A549 (cell line): ENCODE data around the gene SKIDA1. TPM values are rescaled to one million over a fixed set of nuclear protein-coding genes. Genes with fewer than 3 reads are reported as not detected.

ENCODE experiments used
- ATAC-seq, 2 experiments: fragments of 200-7000 bp in 1 of 2; fragments of >200 bp in 1 of 2; cut with Nextera tagmentation in 1 of 2; cut with Tn5 transposase in 1 of 2; 3 replicates each; pipeline versions ENCODE4 v1.8.0 to v1.9.1; 2018 to 2020; ENCODE audit warnings: mild to moderate bottlenecking in 1 of 2, moderate library complexity in 1 of 2
- CTCF ChIA-PET: fragments of 300-600 bp; sonication (Branson Sonifier 250); formaldehyde crosslinking; extraction: SDS; loops from one replicate; lab custom pipeline; 2021; ENCODE audit warnings: antibody characterized with exemption, inconsistent platforms; lab: Yijun Ruan, JAX
- POLR2A ChIA-PET: fragments of 350-600 bp; formaldehyde crosslinking; extraction: SDS; loops from one replicate; lab custom pipeline; 2021; ENCODE audit warnings: antibody characterized with exemption, inconsistent platforms; lab: Yijun Ruan, JAX
- DNase-seq, 2 experiments: peaks; one replicate each; pipeline versions ENCODE4 v3.0.0 to v3.0.0-alpha.2; 2011 to 2016; ENCODE audit warnings: low read depth in 1 of 2, low spot score in 1 of 2
- FAIRE-seq: peaks from 2 replicates; lab custom pipeline; 2011; peaks lifted over from hg19 to GRCh38; lab: Jason Lieb, UNC
- H3K27ac ChIP-seq, 2 experiments: fragments of >200 bp; sonication (Bioruptor Twin); formaldehyde crosslinking; 3 replicates each; pipeline ENCODE4 v1.5.1; 2016 to 2017
- H3K4me1 ChIP-seq: fragments of >200 bp; sonication (Bioruptor Twin); formaldehyde crosslinking; 3 replicates; pipeline ENCODE4 v1.6.1; 2016
- H3K4me2 ChIP-seq: fragments of >200 bp; sonication (Bioruptor Twin); formaldehyde crosslinking; 3 replicates; pipeline ENCODE4 v1.6.1; 2016
- H3K4me3 ChIP-seq: fragments of >200 bp; sonication (Bioruptor Twin); formaldehyde crosslinking; 3 replicates; pipeline ENCODE4 v1.5.1; 2016
- H3K9me3 ChIP-seq: fragments of >200 bp; sonication (Bioruptor Twin); formaldehyde crosslinking; 3 replicates; pipeline ENCODE4 v1.6.1; 2016
- BHLHE40 ChIP-seq: IDR thresholded peaks from 2 replicates; pipeline ENCODE4 v1.6.1; 2012; ENCODE audit warnings: low read depth, low read length, inconsistent platforms
- CEBPB ChIP-seq, 2 experiments: fragments of >200 bp in 1 of 2; sonication (Bioruptor Twin) in 1 of 2; formaldehyde crosslinking in 1 of 2; IDR thresholded peaks; 2 replicates each; pipeline ENCODE4 v1.6.1; 2012 to 2016
- CHD2 ChIP-seq: fragments of 150-350 bp; IDR thresholded peaks from 2 replicates; pipeline ENCODE4 v1.6.1; 2014; ENCODE audit warnings: low read length; ENCODE audit not compliant: partially characterized antibody
- CHD4 ChIP-seq: fragments of 200-600 bp; sonication (generic); IDR thresholded peaks from 2 replicates; pipeline ENCODE4 v1.6.1; 2016; ENCODE audit warnings: antibody characterized with exemption, mild to moderate bottlenecking, borderline replicate concordance
- EHMT2 ChIP-seq: fragments of 200-600 bp; sonication (generic); IDR thresholded peaks from 2 replicates; pipeline ENCODE4 v1.6.1; 2016; ENCODE audit warnings: antibody characterized with exemption, low read depth, mild to moderate bottlenecking, moderate library complexity
- GATA3 ChIP-seq: IDR thresholded peaks from 2 replicates; pipeline ENCODE4 v1.6.1; 2012; ENCODE audit warnings: borderline replicate concordance
- KDM1A ChIP-seq: fragments of 200-600 bp; sonication (generic); IDR thresholded peaks from 2 replicates; pipeline ENCODE4 v1.6.1; 2016; ENCODE audit warnings: low read depth, mild to moderate bottlenecking
- MYC ChIP-seq: IDR thresholded peaks from 2 replicates; pipeline ENCODE4 v1.6.1; 2012; ENCODE audit warnings: mild to moderate bottlenecking, inconsistent platforms, low read length, improper control_type of control experiment, borderline replicate concordance
- REST ChIP-seq: fragments of 200-600 bp; sonication (generic); IDR thresholded peaks from 2 replicates; pipeline ENCODE4 v1.6.1; 2016; ENCODE audit warnings: antibody characterized with exemption, mild to moderate bottlenecking, moderate library complexity
- ZC3H11A ChIP-seq: fragments of 450-650 bp; IDR thresholded peaks from 2 replicates; pipeline ENCODE4 v1.6.1; 2014; ENCODE audit warnings: antibody characterized with exemption, mild to moderate bottlenecking
- WGBS: methylation state at CpG from one replicate; pipeline ENCODE4 v1.1.6; 2017; ENCODE audit errors: missing lambda C conversion rate; 5-methylcytosine and 5-hydroxymethylcytosine counted together
- polyA plus RNA-seq, 4 experiments: library from polyadenylated mRNA; depleted of rRNA in 3 of 4; stranded (reverse); fragments of >200 nt; fragmentation: RNase III in 1 of 4; extraction: RNeasy Plus Mini Kit Qiagen cat#74134 plus additional on column Dnase treatment in 1 of 4; gene quantifications; 2 replicates in 3 of 4; 3 replicates in 1 of 4; pipeline ENCODE4 v1.2.3, GENCODE V29; 2011 to 2017
- TF ChIP-seq, protein P1 (sequence below): fragments of >200 bp; sonication (Bioruptor Twin); formaldehyde crosslinking; IDR thresholded peaks from 3 replicates; pipeline ENCODE4 v1.5.1; 2016

The SKIDA1 gene
- polyA plus RNA-seq, 2 of the 4 experiments (the other 2 are of a cell fraction), result 1.0 to 4.1 TPM

GRCh38 chr10:21520949-21521348, 4.5 kb downstream of the SKIDA1 start:
- H3K4me1 ChIP-seq, result peaks cover 41% of the 10 kb centered on the region
- FAIRE-seq (no peak), ATAC-seq (no peak), DNase-seq (no peak)
- WGBS, result 80% methylated on average over 8 of the region's 8 CpGs
- no peak overlapping the region for H3K4me3 ChIP-seq
- H3K9me3 ChIP-seq, result no peaks in the 10 kb centered on the region
- ChIA-PET POLR2A (no interaction called here), CTCF (interaction anchor here (0.5 to 3.5 kb wide), 3 partner anchors 10 to 211 kb away, joined by 3 to 20 read pairs (median 4); no protein-coding TSS in a partner anchor)
- H3K27ac ChIP-seq, result peak overlapping the region in 1 of 2 experiments; percentile 8; a peak in 1 of 6 replicates
- no peak overlapping the region; the same call in 2 of the 3 replicates for H3K4me2 ChIP-seq
- TF ChIP-seq CEBPB (IDR thresholded peaks at IDR 0.05), result no peak
- no peak for TF ChIP-seq KDM1A

- POLR2A ChIA-PET, result interaction anchor here (0.5 kb wide), 1 partner anchor 242 kb away, joined by 3 read pairs; no protein-coding TSS in a partner anchor
- Histone ChIP-seq H3K4me2 (peak overlapping the region; percentile 92), H3K4me3 (peak overlapping the region; percentile 27; the same call in 1 of the 3 replicates), H3K27ac (peak overlapping the region; percentile 32 to 94; a peak in 4 of 6 replicates), H3K4me1 (peaks cover 45% of the 10 kb centered on the region), H3K9me3 (no peaks in the 10 kb centered on the region)
- FAIRE-seq (no peak), DNase-seq (no peak), ATAC-seq (no peak)
- CTCF ChIA-PET, result interaction anchor here (0.5 to 3.5 kb wide), 7 partner anchors 10 to 345 kb away, joined by 3 to 20 read pairs (median 3); no protein-coding TSS in a partner anchor
- no peak for TF ChIP-seq EHMT2
- TF ChIP-seq MYC, result no peak
- TF ChIP-seq CHD4, result no peak
- TF ChIP-seq GATA3, result no peak
- no peak for TF ChIP-seq BHLHE40
Measured at GRCh38 chr10:21520509-21520908, 5.0 kb downstream of the SKIDA1 start.

- ATAC-seq, result no peak
- H3K4me3 ChIP-seq, result peak overlapping the region; percentile 27; the same call in 2 of the 3 replicates
- peak overlapping the region; percentile 32 to 94; a peak in 5 of 6 replicates for H3K27ac ChIP-seq
- DNase-seq, result peak in 1 of 2 experiments; percentile 33
- no peaks in the 10 kb centered on the region for H3K9me3 ChIP-seq
- H3K4me1 ChIP-seq, result peaks cover 50% of the 10 kb centered on the region
- POLR2A ChIA-PET, result interaction anchor here (0.5 kb wide), 1 partner anchor 241 kb away, joined by 3 read pairs; no protein-coding TSS in a partner anchor
- CTCF ChIA-PET, result interaction anchor here (0.6 to 3.5 kb wide), 6 partner anchors 20 to 344 kb away, joined by 3 to 20 read pairs (median 4); no protein-coding TSS in a partner anchor
- FAIRE-seq, result no peak
- 0 out of 2 replicates have a peak, but pooled peaks have one; percentile 5 for TF ChIP-seq ZC3H11A
- TF ChIP-seq REST, result peak; percentile 65; the same call in 1 of the 2 replicates
- TF ChIP-seq CHD2, result peak; percentile 64
- TF ChIP-seq, protein P1, sequence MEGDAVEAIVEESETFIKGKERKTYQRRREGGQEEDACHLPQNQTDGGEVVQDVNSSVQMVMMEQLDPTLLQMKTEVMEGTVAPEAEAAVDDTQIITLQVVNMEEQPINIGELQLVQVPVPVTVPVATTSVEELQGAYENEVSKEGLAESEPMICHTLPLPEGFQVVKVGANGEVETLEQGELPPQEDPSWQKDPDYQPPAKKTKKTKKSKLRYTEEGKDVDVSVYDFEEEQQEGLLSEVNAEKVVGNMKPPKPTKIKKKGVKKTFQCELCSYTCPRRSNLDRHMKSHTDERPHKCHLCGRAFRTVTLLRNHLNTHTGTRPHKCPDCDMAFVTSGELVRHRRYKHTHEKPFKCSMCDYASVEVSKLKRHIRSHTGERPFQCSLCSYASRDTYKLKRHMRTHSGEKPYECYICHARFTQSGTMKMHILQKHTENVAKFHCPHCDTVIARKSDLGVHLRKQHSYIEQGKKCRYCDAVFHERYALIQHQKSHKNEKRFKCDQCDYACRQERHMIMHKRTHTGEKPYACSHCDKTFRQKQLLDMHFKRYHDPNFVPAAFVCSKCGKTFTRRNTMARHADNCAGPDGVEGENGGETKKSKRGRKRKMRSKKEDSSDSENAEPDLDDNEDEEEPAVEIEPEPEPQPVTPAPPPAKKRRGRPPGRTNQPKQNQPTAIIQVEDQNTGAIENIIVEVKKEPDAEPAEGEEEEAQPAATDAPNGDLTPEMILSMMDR, result no peak
- TF ChIP-seq, all 56 proteins: peak for 3
- H3K4me2 ChIP-seq, result peak overlapping the region; percentile 92
- WGBS, result 53% methylated on average over 12 of the region's 12 CpGs
Measured at GRCh38 chr10:21519941-21520436, 5.5 kb downstream of the SKIDA1 start.
